GM12878 (cell line): Measurements from ENCODE around the gene C1orf232. TPM values are rescaled to one million over a fixed set of nuclear protein-coding genes. Genes with fewer than 3 reads are reported as not detected.

Source experiments
- ATAC-seq: fragments of 200-7000 bp; cut with Tn5 transposase; 3 replicates; pipeline ENCODE4 v1.9.1; 2020; ENCODE audit warnings: mild to moderate bottlenecking, moderate library complexity
- BruUV-seq: library from RNA; stranded (reverse); fragments of 400-500 nt; replicated peaks from 2 replicates; lab custom pipeline; 2021; lab: Mats Ljungman, UMichigan
- CTCF ChIA-PET: fragments of 300-600 bp; sonication (Branson Sonifier 250); formaldehyde crosslinking; extraction: SDS; loops from one replicate; lab custom pipeline; 2021; ENCODE audit warnings: inconsistent platforms; lab: Yijun Ruan, JAX
- POLR2A ChIA-PET: fragments of 350-600 bp; formaldehyde crosslinking; extraction: SDS; loops from one replicate; lab custom pipeline; 2021; ENCODE audit warnings: inconsistent platforms; lab: Charles Lee
- RAD21 ChIA-PET: fragments of 300-600 bp; sonication (Branson Sonifier 250); formaldehyde crosslinking; loops from one replicate; lab custom pipeline; 2023; ENCODE audit warnings: antibody characterized with exemption; ENCODE audit not compliant: unreplicated experiment; lab: Charles Lee
- SMC1A ChIA-PET: fragments of 300-600 bp; sonication (Branson Sonifier 250); formaldehyde crosslinking; loops from one replicate; lab custom pipeline; 2023; ENCODE audit not compliant: unreplicated experiment, uncharacterized antibody; lab: Charles Lee
- DNase-seq: peaks from one replicate; pipeline ENCODE4 v3.0.0-alpha.2; 2011; ENCODE audit warnings: low read depth, low spot score
- FAIRE-seq: peaks from 3 replicates; lab custom pipeline; 2011; peaks lifted over from hg19 to GRCh38; lab: Jason Lieb, UNC
- H2AFZ ChIP-seq: 2 replicates; pipeline ENCODE4 v1.6.0; 2011; ENCODE audit warnings: low read depth, low read length, control low read depth; ENCODE audit not compliant: control insufficient read depth
- H3K27ac ChIP-seq: 2 replicates; pipeline ENCODE4 v1.5.1; 2011; ENCODE audit warnings: control low read depth; ENCODE audit not compliant: control insufficient read depth, insufficient read depth
- H3K27me3 ChIP-seq, 2 experiments: replicated peaks in 1 of 2; 2 replicates each; pipeline versions ENCODE4 v1.6.0 to v1.6.1; 2011; ENCODE audit warnings: low read length in 1 of 2; ENCODE audit not compliant: control insufficient read depth in 2 of 2, insufficient read depth in 2 of 2
- H3K36me3 ChIP-seq, 2 experiments: 2 replicates each; pipeline ENCODE4 v1.5.1; 2011; ENCODE audit warnings: low read length in 1 of 2; ENCODE audit not compliant: control insufficient read depth in 2 of 2, insufficient read depth in 2 of 2
- H3K4me1 ChIP-seq: 2 replicates; pipeline ENCODE4 v1.6.1; 2011; ENCODE audit warnings: mild to moderate bottlenecking, low read length, moderate library complexity, mixed read lengths; ENCODE audit not compliant: control insufficient read depth, insufficient read depth
- H3K4me2 ChIP-seq: 2 replicates; pipeline ENCODE4 v1.6.0; 2011; ENCODE audit warnings: control low read depth; ENCODE audit not compliant: control insufficient read depth, insufficient read depth
- H3K4me3 ChIP-seq: fragments of 200-600 bp; sonication (generic); 2 replicates; pipeline ENCODE4 v1.5.1; 2016
- H3K79me2 ChIP-seq: 2 replicates; pipeline ENCODE4 v1.6.0; 2011; ENCODE audit warnings: low read length; ENCODE audit not compliant: control insufficient read depth, insufficient read depth
- H3K9ac ChIP-seq: 2 replicates; pipeline ENCODE4 v1.8.0; 2011; ENCODE audit warnings: low read length, control low read depth, mixed read lengths; ENCODE audit not compliant: control insufficient read depth, insufficient read depth
- H3K9me3 ChIP-seq: replicated peaks from 3 replicates; pipeline ENCODE4 v1.5.1; 2011; ENCODE audit warnings: mild to moderate bottlenecking, low read length; ENCODE audit not compliant: control insufficient read depth, insufficient read depth
- H4K20me1 ChIP-seq: 2 replicates; pipeline ENCODE4 v1.6.0; 2011; ENCODE audit not compliant: control insufficient read depth, insufficient read depth
- CBX3 ChIP-seq: fragments of 200-600 bp; sonication (generic); IDR thresholded peaks from 2 replicates; pipeline ENCODE4 v1.6.1; 2016; ENCODE audit warnings: low read depth, borderline replicate concordance
- CHD4 ChIP-seq: fragments of 200-600 bp; sonication (generic); IDR thresholded peaks from 2 replicates; pipeline ENCODE4 v1.6.1; 2016; ENCODE audit warnings: mild to moderate bottlenecking
- EGR1 ChIP-seq, 2 experiments: IDR thresholded peaks; 1 replicate in 1 of 2; 2 replicates in 1 of 2; pipeline ENCODE4 v1.6.1; 2011 to 2012; ENCODE audit warnings: low read depth in 2 of 2, low read length in 2 of 2, borderline replicate concordance in 1 of 2, mild to moderate bottlenecking in 1 of 2, moderate library complexity in 1 of 2
- EP300 ChIP-seq, 2 experiments: fragments of 150-350 bp in 1 of 2; IDR thresholded peaks; 2 replicates each; pipeline ENCODE4 v1.6.1; 2011 to 2012; ENCODE audit warnings: low read depth in 2 of 2, low read length in 2 of 2, borderline replicate concordance in 1 of 2, improper control_type of control experiment in 1 of 2, inconsistent platforms in 1 of 2; ENCODE audit not compliant: control insufficient read depth in 1 of 2
- ETV6 ChIP-seq, 2 experiments: fragments of 450-650 bp in 1 of 2; IDR thresholded peaks in 1 of 2; conservative IDR thresholded peaks in 1 of 2; 2 replicates each; pipeline ENCODE4 v1.6.1; 2014; ENCODE audit warnings: antibody characterized with exemption in 1 of 2, borderline replicate concordance in 1 of 2, low read depth in 1 of 2, mild to moderate bottlenecking in 1 of 2, moderate library complexity in 1 of 2
- HDAC2 ChIP-seq: fragments of 200-600 bp; sonication (generic); IDR thresholded peaks from 2 replicates; pipeline ENCODE4 v1.6.1; 2017
- IKZF1 ChIP-seq: fragments of 450-650 bp; conservative IDR thresholded peaks from 2 replicates; pipeline ENCODE4 v1.6.1; 2017; ENCODE audit warnings: antibody characterized with exemption, mild to moderate bottlenecking
- SREBF1 ChIP-seq: IDR thresholded peaks from 2 replicates; pipeline ENCODE4 v1.6.1; 2012; ENCODE audit warnings: mild to moderate bottlenecking, low read length
- TCF7 ChIP-seq: IDR thresholded peaks from 2 replicates; pipeline ENCODE4 v1.6.1; 2014; ENCODE audit warnings: antibody characterized with exemption, borderline replicate concordance
- WGBS: methylation state at CpG from one replicate; pipeline ENCODE4 v1.1.6; 2016; ENCODE audit warnings: low lambda C conversion rate; ENCODE audit not compliant: insufficient replicate concordance, insufficient coverage; ENCODE audit errors: missing lambda C conversion rate; 5-methylcytosine and 5-hydroxymethylcytosine counted together
- in situ Hi-C: fragments of 300-500 bp; cut with MboI; formaldehyde crosslinking; loops from 9 replicates; pipeline ENCODE4 v1.14.3; 2018; ENCODE audit warnings: mixed read lengths
- intact Hi-C: fragments of 100-400 bp; cut with micrococcal nuclease; formaldehyde crosslinking; loops from one replicate; pipeline ENCODE4 v1.14.2; 2022; ENCODE audit not compliant: unreplicated experiment
- polyA plus RNA-seq, 11 experiments: library from polyadenylated mRNA; depleted of rRNA in 4 of 11; unstranded in 6 of 11; stranded (reverse) in 5 of 11; fragments of >200 nt; fragmentation: Nextera tagmentation in 4 of 11; fragmentation: Illumina TruSeq in 1 of 11; extraction: Ambion mirVana in 4 of 11; extraction: Trizol in 1 of 11; gene quantifications; 1 replicate in 1 of 11; 2 replicates in 10 of 11; pipeline versions ENCODE4 v1.2.1 to v1.2.3, GENCODE V29; 2011 to 2016; ENCODE audit warnings: inconsistent platforms in 2 of 11, missing spikeins in 2 of 11, low read depth in 1 of 11
- total RNA-seq, 4 experiments: library from RNA; depleted of rRNA in 3 of 4; stranded (reverse); fragments of >200 nt in 3 of 4; fragmentation: Illumina TruSeq in 1 of 4; extraction: Trizol in 1 of 4; gene quantifications; 2 replicates each; pipeline versions ENCODE4 v1.2.1 to v1.2.3, GENCODE V29; 2013 to 2021
- TF ChIP-seq, protein P1 (sequence below): fragments of 450-650 bp; IDR thresholded peaks from 2 replicates; pipeline ENCODE4 v1.6.1; 2016; ENCODE audit warnings: mild to moderate bottlenecking

C1orf232 gene
- total and polyA plus RNA-seq, 10 of the 15 experiments (the other 5 are each of a cell fraction or from before 2014, with no cell fraction given), result not detected

DNA sequence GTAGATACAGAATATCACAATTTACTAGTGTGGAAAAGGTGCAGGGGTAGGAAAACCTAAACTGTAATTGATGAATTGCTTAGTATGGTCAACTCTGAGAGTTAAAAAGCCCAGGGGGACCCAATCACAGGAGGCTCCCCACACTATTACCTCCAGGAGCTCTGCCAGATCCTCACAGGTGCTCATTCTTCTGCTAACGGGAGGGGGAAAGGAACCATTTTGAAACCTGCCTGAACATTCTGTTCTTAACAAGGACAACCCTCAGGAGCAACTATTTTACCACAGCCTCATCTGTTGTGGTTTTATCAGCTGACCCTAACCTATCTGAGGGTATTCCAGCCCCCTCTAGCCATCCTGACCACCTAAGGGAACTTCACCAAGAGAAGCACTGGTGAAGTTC is 38.1 kb downstream of the C1orf232 start:
- BruUV-seq, result no TSS peak
- Histone ChIP-seq H3K27ac (no peak overlapping the region), H3K9me3 (no peaks in the 10 kb centered on the region), H3K4me2 (no peak overlapping the region), H3K4me3 (no peak overlapping the region)
- WGBS, result 80% methylated on average over 1 of the region's 1 CpG
- POLR2A ChIA-PET, result interaction anchor here (0.6 kb wide), 2 partner anchors 139 to 1489 kb away, joined by 3 to 4 read pairs; no protein-coding TSS in a partner anchor
- DNase-seq (no peak), ATAC-seq (no peak), FAIRE-seq (no peak)
- no peak for TF ChIP-seq HDAC2
- TF ChIP-seq, all 136 proteins: peak for 0
- ChIA-PET RAD21 (no interaction called here), CTCF (interaction anchor here (0.6 to 2.6 kb wide), 5 partner anchors 8 to 587 kb away, joined by 4 to 7 read pairs (median 6); partner anchors contain the start of gene ZNF593), SMC1A (interaction anchor here (0.7 kb wide), 1 partner anchor 42 kb away, joined by 3 read pairs; no protein-coding TSS in a partner anchor)
- intact Hi-C loops (no loop called here), in situ Hi-C loops (no loop called here)
- no peaks in the 10 kb centered on the region for H4K20me1 ChIP-seq
- H3K4me1 ChIP-seq, result peaks cover 4% of the 10 kb centered on the region; the same call in 1 of the 2 replicates
- H3K27me3 ChIP-seq, result no peaks in the 10 kb centered on the region
- H3K9ac ChIP-seq, result no peak overlapping the region
- no peaks in the 10 kb centered on the region for H3K36me3 ChIP-seq
- H2AFZ ChIP-seq, result no peak overlapping the region
- no peaks in the 10 kb centered on the region for H3K79me2 ChIP-seq

DNA sequence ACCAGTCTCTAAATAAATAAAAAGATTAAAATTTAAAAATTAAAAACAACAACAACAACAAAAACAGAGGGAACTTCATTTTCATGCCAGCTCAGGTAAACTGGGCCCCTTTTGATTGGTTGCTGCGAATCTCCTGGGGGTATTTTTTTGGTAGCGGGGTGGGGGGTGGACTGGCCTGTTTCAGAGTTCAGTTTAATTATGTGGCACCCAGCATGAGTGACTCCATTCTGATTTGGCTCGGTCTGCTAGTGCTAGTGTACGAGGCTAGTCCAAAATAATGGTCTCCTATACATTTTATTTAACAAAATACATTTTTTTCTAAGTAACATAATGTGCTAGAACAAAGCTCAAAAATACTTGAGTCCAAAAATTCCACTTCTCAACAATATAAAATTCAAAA is 39.0 kb downstream of the C1orf232 start:
- Histone ChIP-seq H2AFZ (no peak overlapping the region), H3K36me3 (no peaks in the 10 kb centered on the region), H3K27me3 (no peaks in the 10 kb centered on the region), H3K4me3 (no peak overlapping the region), H3K9me3 (no peaks in the 10 kb centered on the region), H3K27ac (no peak overlapping the region), H4K20me1 (no peaks in the 10 kb centered on the region), H3K4me2 (no peak overlapping the region), H3K9ac (no peak overlapping the region), H3K4me1 (peaks cover 4% of the 10 kb centered on the region; the same call in 1 of the 2 replicates), H3K79me2 (no peaks in the 10 kb centered on the region)
- RAD21 ChIA-PET, result no interaction called here
- TF ChIP-seq SREBF1 (no peak), CBX3 (no peak), TCF7 (no peak), EGR1 (IDR thresholded peaks at IDR 0.05; ENCODE audit: borderline replicate concordance in 1 of 2, low read depth in 2 of 2, low read length in 2 of 2) (no peak), IKZF1 (no peak), CHD4 (no peak), ETV6 (conservative IDR thresholded peaks at IDR 0.05 in 1 of 2, IDR thresholded peaks at IDR 0.05 in 1 of 2; ENCODE audit: borderline replicate concordance in 1 of 2, low read depth in 1 of 2) (no peak), EP300 (IDR thresholded peaks at IDR 0.05; ENCODE audit: borderline replicate concordance in 1 of 2, control insufficient read depth in 1 of 2, low read depth in 2 of 2, low read length in 2 of 2) (no peak)
- TF ChIP-seq, protein P1, sequence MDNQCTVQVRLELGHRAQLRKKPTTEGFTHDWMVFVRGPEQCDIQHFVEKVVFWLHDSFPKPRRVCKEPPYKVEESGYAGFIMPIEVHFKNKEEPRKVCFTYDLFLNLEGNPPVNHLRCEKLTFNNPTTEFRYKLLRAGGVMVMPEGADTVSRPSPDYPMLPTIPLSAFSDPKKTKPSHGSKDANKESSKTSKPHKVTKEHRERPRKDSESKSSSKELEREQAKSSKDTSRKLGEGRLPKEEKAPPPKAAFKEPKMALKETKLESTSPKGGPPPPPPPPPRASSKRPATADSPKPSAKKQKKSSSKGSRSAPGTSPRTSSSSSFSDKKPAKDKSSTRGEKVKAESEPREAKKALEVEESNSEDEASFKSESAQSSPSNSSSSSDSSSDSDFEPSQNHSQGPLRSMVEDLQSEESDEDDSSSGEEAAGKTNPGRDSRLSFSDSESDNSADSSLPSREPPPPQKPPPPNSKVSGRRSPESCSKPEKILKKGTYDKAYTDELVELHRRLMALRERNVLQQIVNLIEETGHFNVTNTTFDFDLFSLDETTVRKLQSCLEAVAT, result no peak
- FAIRE-seq (no peak), ATAC-seq (no peak), DNase-seq (no peak)
- in situ Hi-C loops (no loop called here), intact Hi-C loops (no loop called here)
- 40% methylated on average over 4 of the region's 4 CpGs for WGBS
- CTCF ChIA-PET, result interaction anchor here (0.6 to 8.3 kb wide), 6 partner anchors 14 to 105 kb away, joined by 3 to 92 read pairs (median 6); partner anchors contain the start of genes CEP85 and ZNF593
- POLR2A ChIA-PET, result interaction anchor here (0.6 kb wide), 1 partner anchor 140 kb away, joined by 4 read pairs; no protein-coding TSS in a partner anchor
- no TSS peak for BruUV-seq
- SMC1A ChIA-PET, result interaction anchor here (0.7 to 2.3 kb wide), 3 partner anchors 14 to 23 kb away, joined by 3 to 17 read pairs (median 6); no protein-coding TSS in a partner anchor
